H9 (cell line): ENCODE measurements around the gene FAT1. TPM values are rescaled to one million over a fixed set of nuclear protein-coding genes. Genes with fewer than 3 reads are reported as not detected.

Experiments used
- DNase-seq: peaks from one replicate; pipeline ENCODE4 v3.0.0-alpha.2; 2017
- H2AFZ ChIP-seq: one replicate; pipeline ENCODE4 v1.6.1; 2013; ENCODE audit warnings: mild to moderate bottlenecking, low read length, control low read depth, moderate library complexity
- H2AK5ac ChIP-seq: 2 replicates; pipeline ENCODE4 v1.6.1; 2013; ENCODE audit warnings: low read length, control low read depth, mixed read lengths; ENCODE audit not compliant: insufficient read length
- H2BK120ac ChIP-seq: one replicate; pipeline ENCODE4 v1.6.1; 2013; ENCODE audit warnings: low read depth, mild to moderate bottlenecking, low read length, control low read depth, inconsistent platforms; ENCODE audit not compliant: poor library complexity, severe bottlenecking
- H2BK12ac ChIP-seq: 2 replicates; pipeline ENCODE4 v1.6.1; 2013; ENCODE audit warnings: low read length, control low read depth, mixed read lengths, low read depth; ENCODE audit not compliant: insufficient read length
- H2BK15ac ChIP-seq: 2 replicates; pipeline ENCODE4 v1.6.1; 2013; ENCODE audit warnings: low read depth, low read length, control low read depth
- H2BK20ac ChIP-seq: one replicate; pipeline ENCODE4 v1.6.1; 2013; ENCODE audit warnings: low read depth, mild to moderate bottlenecking, low read length, control low read depth, inconsistent platforms; ENCODE audit not compliant: poor library complexity, severe bottlenecking
- H2BK5ac ChIP-seq: 2 replicates; pipeline ENCODE4 v1.6.1; 2013; ENCODE audit warnings: low read length, control low read depth, mixed read lengths; ENCODE audit not compliant: insufficient read length
- H3K14ac ChIP-seq: 2 replicates; pipeline ENCODE4 v1.6.1; 2013; ENCODE audit warnings: low read length, control low read depth; ENCODE audit not compliant: insufficient read depth
- H3K18ac ChIP-seq: 2 replicates; pipeline ENCODE4 v1.6.1; 2013; ENCODE audit warnings: low read depth, mild to moderate bottlenecking, mixed read lengths, low read length, control low read depth; ENCODE audit not compliant: insufficient read length
- H3K23ac ChIP-seq: 2 replicates; pipeline ENCODE4 v1.6.1; 2013; ENCODE audit warnings: low read length, control low read depth, mixed read lengths, low read depth; ENCODE audit not compliant: insufficient read length
- H3K23me2 ChIP-seq: 2 replicates; pipeline ENCODE4 v1.6.1; 2013; ENCODE audit warnings: low read depth, mild to moderate bottlenecking, mixed read lengths, low read length, control low read depth; ENCODE audit not compliant: insufficient read length, poor library complexity, severe bottlenecking
- H3K27ac ChIP-seq: 2 replicates; pipeline ENCODE4 v1.5.1; 2013; ENCODE audit warnings: low read length, control low read depth, mixed read lengths, low read depth; ENCODE audit not compliant: insufficient read length
- H3K27me3 ChIP-seq: 2 replicates; pipeline ENCODE4 v1.6.1; 2013; ENCODE audit warnings: low read length, control low read depth, inconsistent platforms; ENCODE audit not compliant: insufficient read depth
- H3K4ac ChIP-seq: 2 replicates; pipeline ENCODE4 v1.6.1; 2013; ENCODE audit warnings: low read depth, mild to moderate bottlenecking, control low read depth, inconsistent platforms, low read length, moderate library complexity
- H3K4me1 ChIP-seq: 2 replicates; pipeline ENCODE4 v1.6.1; 2013; ENCODE audit warnings: low read length, control low read depth, inconsistent platforms; ENCODE audit not compliant: insufficient read depth
- H3K4me2 ChIP-seq: 2 replicates; pipeline ENCODE4 v1.6.1; 2013; ENCODE audit warnings: low read length, control low read depth, mixed read lengths; ENCODE audit not compliant: insufficient read length, insufficient read depth
- H3K56ac ChIP-seq: 2 replicates; pipeline ENCODE4 v1.6.1; 2013; ENCODE audit warnings: low read depth, mild to moderate bottlenecking, mixed read lengths, low read length, control low read depth; ENCODE audit not compliant: insufficient read length
- H3K79me1 ChIP-seq: 2 replicates; pipeline ENCODE4 v1.6.1; 2013; ENCODE audit warnings: low read depth, mild to moderate bottlenecking, moderate library complexity, low read length, control low read depth, inconsistent platforms; ENCODE audit not compliant: insufficient read depth, poor library complexity, severe bottlenecking
- H3K79me2 ChIP-seq: 2 replicates; pipeline ENCODE4 v1.6.1; 2013; ENCODE audit warnings: low read length, control low read depth, inconsistent platforms; ENCODE audit not compliant: insufficient read depth
- H3K9ac ChIP-seq: 2 replicates; pipeline ENCODE4 v1.6.1; 2013; ENCODE audit warnings: low read length, control low read depth, mixed read lengths; ENCODE audit not compliant: insufficient read length; ENCODE audit errors: extremely low read depth
- H3K9me3 ChIP-seq: one replicate; pipeline ENCODE4 v1.6.1; 2013; ENCODE audit warnings: low read depth, low read length, inconsistent platforms; ENCODE audit not compliant: control insufficient read depth
- H3T11ph ChIP-seq: one replicate; pipeline ENCODE4 v1.6.1; 2013; ENCODE audit warnings: mild to moderate bottlenecking, low read length, control low read depth, inconsistent platforms
- H4K20me1 ChIP-seq: one replicate; pipeline ENCODE4 v1.6.1; 2013; ENCODE audit not compliant: control insufficient read depth, insufficient read length, insufficient read depth
- H4K5ac ChIP-seq: 2 replicates; pipeline ENCODE4 v1.6.1; 2013; ENCODE audit warnings: low read depth, mild to moderate bottlenecking, mixed read lengths, low read length, control low read depth; ENCODE audit not compliant: insufficient read length
- H4K8ac ChIP-seq: replicated peaks from 2 replicates; pipeline ENCODE4 v1.6.1; 2013; ENCODE audit warnings: low read length, control low read depth, mixed read lengths, low read depth; ENCODE audit not compliant: insufficient read length
- H4K91ac ChIP-seq: 2 replicates; pipeline ENCODE4 v1.6.1; 2013; ENCODE audit warnings: low read depth, mild to moderate bottlenecking, moderate library complexity, mixed read lengths, low read length, control low read depth; ENCODE audit not compliant: insufficient read length
- H3K27ac Mint-ChIP-seq, 3 experiments: 2 replicates in 2 of 3; 3 replicates in 1 of 3; pipeline ENCODE4 v1.8.0; 2020 to 2021; ENCODE audit warnings: mixed read lengths in 3 of 3, mild to moderate bottlenecking in 1 of 3, moderate library complexity in 1 of 3
- H3K27me3 Mint-ChIP-seq: 2 replicates; pipeline ENCODE4 v1.8.0; 2021; ENCODE audit warnings: low read depth, mild to moderate bottlenecking, moderate library complexity, mixed read lengths
- H3K36me3 Mint-ChIP-seq, 3 experiments: 2 replicates in 2 of 3; 3 replicates in 1 of 3; pipeline ENCODE4 v1.8.0; 2020 to 2021; ENCODE audit warnings: low read depth in 3 of 3, mixed read lengths in 3 of 3; ENCODE audit not compliant: insufficient read depth in 1 of 3
- H3K4me1 Mint-ChIP-seq, 2 experiments: 2 replicates each; pipeline ENCODE4 v1.8.0; 2020; ENCODE audit warnings: mixed read lengths in 2 of 2
- H3K4me3 Mint-ChIP-seq, 2 experiments: 2 replicates in 1 of 2; 3 replicates in 1 of 2; pipeline ENCODE4 v1.8.0; 2020 to 2021; ENCODE audit warnings: mild to moderate bottlenecking in 2 of 2, mixed read lengths in 2 of 2, moderate library complexity in 1 of 2
- H3K9me3 Mint-ChIP-seq, 2 experiments: 2 replicates in 1 of 2; 3 replicates in 1 of 2; pipeline ENCODE4 v1.8.0; 2020; ENCODE audit warnings: mild to moderate bottlenecking in 2 of 2, mixed read lengths in 2 of 2, moderate library complexity in 1 of 2
- WGBS: extraction: QIAGEN DNeasy Blood & Tissue Kit; methylation state at CpG from one replicate; pipeline ENCODE4 v1.1.7; 2013; ENCODE audit warnings: missing lambda C conversion rate, low lambda C conversion rate, mixed read lengths; ENCODE audit not compliant: insufficient read length; ENCODE audit errors: extremely low coverage; 5-methylcytosine and 5-hydroxymethylcytosine counted together
- total RNA-seq: library from RNA; stranded (reverse); gene quantifications from 2 replicates; pipeline ENCODE4 v1.2.1, GENCODE V29; 2021
- TF ChIP-seq, protein P1 (sequence below): fragments of 200-600 bp; sonication (generic); conservative IDR thresholded peaks from 3 replicates; pipeline ENCODE4 v1.8.0; 2021; ENCODE audit warnings: antibody characterized with exemption, mild to moderate bottlenecking

The FAT1 gene
- total RNA-seq, 1 experiment from 2014 or later, result 173 TPM

DNA sequence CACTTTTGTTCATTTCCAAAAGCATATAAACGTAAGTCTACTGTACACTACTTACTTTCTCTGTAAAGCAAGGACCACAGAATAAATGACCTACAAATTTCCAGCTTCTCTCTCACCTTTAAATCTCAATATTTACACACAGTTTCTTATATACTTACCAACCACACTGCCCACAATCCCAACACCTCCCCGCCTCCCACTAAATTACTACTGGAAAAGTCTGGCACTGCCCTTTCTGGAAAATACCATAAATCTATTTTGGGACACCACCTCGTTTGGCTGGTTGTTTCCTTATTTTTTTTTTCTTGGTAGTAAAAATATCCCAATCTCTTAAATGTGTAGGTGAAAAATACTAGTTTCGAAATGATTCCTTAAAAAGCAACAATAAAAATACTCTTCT is 19.6 kb downstream of the FAT1 start:
- Histone ChIP-seq H2BK20ac (no peak overlapping the region), H3K14ac (no peak overlapping the region), H2AFZ (no peak overlapping the region), H4K5ac (no peak overlapping the region), H4K91ac (no peak overlapping the region), H3K27me3 (no peaks in the 10 kb centered on the region), H3K79me1 (peaks cover 3% of the 10 kb centered on the region), H3K27ac (no peak overlapping the region), H3K9ac (no peak overlapping the region), H4K8ac (no peak overlapping the region), H3K79me2 (peaks cover 17% of the 10 kb centered on the region; the same call in 1 of the 2 replicates), H3K4me1 (peaks cover 9% of the 10 kb centered on the region), H4K20me1 (no peaks in the 10 kb centered on the region), H3K23me2 (no peaks in the 10 kb centered on the region), H3K56ac (no peak overlapping the region), H3T11ph (no peak overlapping the region), H2BK5ac (no peak overlapping the region), H3K18ac (no peak overlapping the region), H3K4me2 (no peak overlapping the region), H2BK12ac (no peak overlapping the region), H2BK15ac (no peak overlapping the region), H2AK5ac (no peak overlapping the region), H3K4ac (no peak overlapping the region), H3K9me3 (no peaks in the 10 kb centered on the region), H2BK120ac (no peak overlapping the region), H3K23ac (no peak overlapping the region)
- DNase-seq, result no peak
- H3K4me1 Mint-ChIP-seq, result peaks cover 40 to 48% of the 10 kb centered on the region in 2 experiments
- no peak overlapping the region for H3K4me3 Mint-ChIP-seq
- no peak overlapping the region for H3K27ac Mint-ChIP-seq
- H3K9me3 Mint-ChIP-seq, result no peaks in the 10 kb centered on the region; a peak in 1 of 5 replicates
- H3K36me3 Mint-ChIP-seq, result peaks cover 46 to 72% (median 67%) of the 10 kb centered on the region in 3 experiments
- TF ChIP-seq, protein P1, sequence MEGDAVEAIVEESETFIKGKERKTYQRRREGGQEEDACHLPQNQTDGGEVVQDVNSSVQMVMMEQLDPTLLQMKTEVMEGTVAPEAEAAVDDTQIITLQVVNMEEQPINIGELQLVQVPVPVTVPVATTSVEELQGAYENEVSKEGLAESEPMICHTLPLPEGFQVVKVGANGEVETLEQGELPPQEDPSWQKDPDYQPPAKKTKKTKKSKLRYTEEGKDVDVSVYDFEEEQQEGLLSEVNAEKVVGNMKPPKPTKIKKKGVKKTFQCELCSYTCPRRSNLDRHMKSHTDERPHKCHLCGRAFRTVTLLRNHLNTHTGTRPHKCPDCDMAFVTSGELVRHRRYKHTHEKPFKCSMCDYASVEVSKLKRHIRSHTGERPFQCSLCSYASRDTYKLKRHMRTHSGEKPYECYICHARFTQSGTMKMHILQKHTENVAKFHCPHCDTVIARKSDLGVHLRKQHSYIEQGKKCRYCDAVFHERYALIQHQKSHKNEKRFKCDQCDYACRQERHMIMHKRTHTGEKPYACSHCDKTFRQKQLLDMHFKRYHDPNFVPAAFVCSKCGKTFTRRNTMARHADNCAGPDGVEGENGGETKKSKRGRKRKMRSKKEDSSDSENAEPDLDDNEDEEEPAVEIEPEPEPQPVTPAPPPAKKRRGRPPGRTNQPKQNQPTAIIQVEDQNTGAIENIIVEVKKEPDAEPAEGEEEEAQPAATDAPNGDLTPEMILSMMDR, result no peak
- no CpG with 5 or more reads among the region's 4 CpGs for WGBS
- no peaks in the 10 kb centered on the region for H3K27me3 Mint-ChIP-seq
